Smooth muscle cell (in vitro differentiated cells): ENCODE data around the gene TAS2R60. TPM values are rescaled to one million over a fixed set of nuclear protein-coding genes. Genes with fewer than 3 reads are reported as not detected.
"Not testable (repeated sequence)": the region's sequence is repeated elsewhere in the genome, so short reads cannot be mapped to it uniquely, and the experiment has no call there.

Experiments
- DNase-seq: peaks from one replicate; lab custom pipeline; 2025; ENCODE audit not compliant: unreplicated experiment; lab: John Stamatoyannopoulos, UW
- H2AFZ ChIP-seq: fragments of 200-600 bp; sonication (generic); 2 replicates; pipeline ENCODE4 v1.6.0; 2016; ENCODE audit warnings: antibody characterized with exemption, low read depth, mild to moderate bottlenecking
- H3F3A ChIP-seq: fragments of 200-600 bp; sonication (generic); 2 replicates; pipeline ENCODE4 v1.6.0; 2017; ENCODE audit warnings: antibody characterized with exemption, low read depth
- H3K27ac ChIP-seq: fragments of 200-600 bp; sonication (generic); 2 replicates; pipeline ENCODE4 v1.5.1; 2016; ENCODE audit warnings: low read depth, mild to moderate bottlenecking
- H3K27me3 ChIP-seq: fragments of 200-600 bp; sonication (generic); 2 replicates; pipeline ENCODE4 v1.6.1; 2016; ENCODE audit warnings: low read depth, mild to moderate bottlenecking
- H3K36me3 ChIP-seq: fragments of 200-600 bp; sonication (generic); 2 replicates; pipeline ENCODE4 v1.5.1; 2016; ENCODE audit warnings: low read depth
- H3K4me1 ChIP-seq: fragments of 200-600 bp; sonication (generic); 2 replicates; pipeline ENCODE4 v1.5.1; 2016; ENCODE audit warnings: low read depth
- H3K4me2 ChIP-seq: fragments of 200-600 bp; sonication (generic); 2 replicates; pipeline ENCODE4 v1.6.0; 2016; ENCODE audit warnings: mild to moderate bottlenecking
- H3K4me3 ChIP-seq: fragments of 200-600 bp; sonication (generic); 2 replicates; pipeline ENCODE4 v1.5.1; 2016; ENCODE audit warnings: mild to moderate bottlenecking
- H3K79me2 ChIP-seq: fragments of 200-600 bp; sonication (generic); 2 replicates; pipeline ENCODE4 v1.6.0; 2016; ENCODE audit warnings: low read depth, mild to moderate bottlenecking
- H3K9ac ChIP-seq: fragments of 200-600 bp; sonication (generic); 2 replicates; pipeline ENCODE4 v1.6.0; 2016; ENCODE audit warnings: low read depth
- H3K9me3 ChIP-seq: fragments of 200-600 bp; sonication (generic); replicated peaks from 2 replicates; pipeline ENCODE4 v1.5.1; 2016; ENCODE audit warnings: low read depth
- H4K20me1 ChIP-seq: fragments of 200-600 bp; sonication (generic); 2 replicates; pipeline ENCODE4 v1.6.0; 2016; ENCODE audit warnings: low read depth
- CTCF ChIP-seq: fragments of 200-600 bp; sonication (generic); IDR thresholded peaks from 2 replicates; pipeline ENCODE4 v1.5.1; 2017; ENCODE audit warnings: borderline replicate concordance, mild to moderate bottlenecking, antibody characterized with exemption; ENCODE audit not compliant: insufficient read depth, poor library complexity, severe bottlenecking
- WGBS: methylation state at CpG from one replicate; pipeline ENCODE4 v1.1.7; 2016; ENCODE audit warnings: low lambda C conversion rate; 5-methylcytosine and 5-hydroxymethylcytosine counted together
- polyA plus RNA-seq: library from polyadenylated mRNA; unstranded; fragments of >200 nt; fragmentation: Nextera tagmentation; extraction: Ambion mirVana; gene quantifications from 2 replicates; pipeline ENCODE4 v1.2.1, GENCODE V29; 2016
- total RNA-seq: library from RNA; depleted of rRNA; stranded (reverse); fragments of >200 nt; gene quantifications from 2 replicates; pipeline ENCODE4 v1.2.3, GENCODE V29; 2014

TAS2R60 gene
- total and polyA plus RNA-seq, 2 experiments from 2014 or later, result not detected

DNA sequence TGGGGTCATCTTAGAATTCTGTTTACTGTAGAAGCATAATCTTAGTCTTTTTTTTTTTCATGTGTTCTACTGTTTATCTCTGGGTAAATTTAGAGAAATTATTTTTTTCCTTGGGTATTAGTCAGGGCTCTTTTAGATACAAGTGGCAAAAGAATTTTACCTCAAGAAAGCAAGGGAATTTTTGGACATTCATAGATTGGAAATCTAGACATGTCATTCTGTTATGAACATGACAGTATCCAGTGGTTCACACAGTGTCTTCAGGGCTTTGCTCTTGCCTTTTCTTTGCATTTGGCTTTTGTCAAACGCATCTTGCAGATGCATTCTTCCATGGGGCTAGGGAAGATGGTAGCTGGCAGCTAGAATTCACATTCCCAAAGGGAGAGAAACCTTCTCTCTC, 20.7 kb downstream of the TAS2R60 start:
- Histone ChIP-seq H3K4me1 (no peaks in the 10 kb centered on the region), H3K9ac (no peak overlapping the region), H3K4me2 (no peak overlapping the region), H4K20me1 (no peaks in the 10 kb centered on the region), H3K9me3 (no peaks in the 10 kb centered on the region), H3K4me3 (no peak overlapping the region), H3K27ac (no peak overlapping the region), H3F3A (no peaks in the 10 kb centered on the region), H3K27me3 (no peaks in the 10 kb centered on the region), H3K36me3 (no peaks in the 10 kb centered on the region), H3K79me2 (no peaks in the 10 kb centered on the region), H2AFZ (no peak overlapping the region)
- TF ChIP-seq CTCF, result no peak
- 79% methylated on average over 1 of the region's 1 CpG for WGBS
- DNase-seq, result no peak

DNA sequence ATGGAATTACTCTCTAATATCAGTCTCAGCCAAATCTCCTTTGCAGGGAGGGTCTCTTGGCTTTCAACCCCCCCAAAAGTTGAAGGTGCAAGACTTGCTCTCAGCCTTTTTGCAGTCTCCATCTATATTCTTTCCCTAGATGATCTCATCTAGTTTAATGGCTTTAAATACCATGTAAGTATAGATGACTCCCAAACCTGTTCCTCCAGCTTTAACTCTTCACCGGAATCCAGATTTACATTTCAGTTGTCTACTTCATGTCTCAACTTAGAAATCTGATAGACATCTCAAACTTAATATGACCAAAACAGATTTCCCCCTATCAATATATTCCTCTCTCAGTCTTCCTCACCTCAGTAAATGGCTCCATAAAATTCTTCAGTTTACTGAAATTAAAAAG, 24.5 kb downstream of the TAS2R60 start:
- Histone ChIP-seq H3K9me3 (no peaks in the 10 kb centered on the region), H3K36me3 (no peaks in the 10 kb centered on the region), H3K79me2 (no peaks in the 10 kb centered on the region), H3K4me2 (no peak overlapping the region), H4K20me1 (no peaks in the 10 kb centered on the region), H3K27ac (peak overlapping the region; percentile 63), H3F3A (no peaks in the 10 kb centered on the region), H3K4me3 (no peak overlapping the region), H3K9ac (no peak overlapping the region), H2AFZ (no peak overlapping the region), H3K4me1 (no peaks in the 10 kb centered on the region), H3K27me3 (no peaks in the 10 kb centered on the region)
- no peak for DNase-seq
- WGBS, result 72% methylated on average over 1 of the region's 1 CpG
- no peak for TF ChIP-seq CTCF

GRCh38 chr7:143472071-143472689, 28.9 kb downstream of the TAS2R60 start:
- H3K27me3 ChIP-seq, H3F3A ChIP-seq, H3K4me2 ChIP-seq, H3K36me3 ChIP-seq, H3K9me3 ChIP-seq, H3K4me3 ChIP-seq, H3K4me1 ChIP-seq, H2AFZ ChIP-seq, DNase-seq, H4K20me1 ChIP-seq, H3K79me2 ChIP-seq: not testable (repeated sequence)
- Histone ChIP-seq H3K27ac (peak overlapping the region; percentile 80), H3K9ac (peak overlapping the region; percentile 36)
- WGBS, result 45% methylated on average over 11 of the region's 11 CpGs

DNA sequence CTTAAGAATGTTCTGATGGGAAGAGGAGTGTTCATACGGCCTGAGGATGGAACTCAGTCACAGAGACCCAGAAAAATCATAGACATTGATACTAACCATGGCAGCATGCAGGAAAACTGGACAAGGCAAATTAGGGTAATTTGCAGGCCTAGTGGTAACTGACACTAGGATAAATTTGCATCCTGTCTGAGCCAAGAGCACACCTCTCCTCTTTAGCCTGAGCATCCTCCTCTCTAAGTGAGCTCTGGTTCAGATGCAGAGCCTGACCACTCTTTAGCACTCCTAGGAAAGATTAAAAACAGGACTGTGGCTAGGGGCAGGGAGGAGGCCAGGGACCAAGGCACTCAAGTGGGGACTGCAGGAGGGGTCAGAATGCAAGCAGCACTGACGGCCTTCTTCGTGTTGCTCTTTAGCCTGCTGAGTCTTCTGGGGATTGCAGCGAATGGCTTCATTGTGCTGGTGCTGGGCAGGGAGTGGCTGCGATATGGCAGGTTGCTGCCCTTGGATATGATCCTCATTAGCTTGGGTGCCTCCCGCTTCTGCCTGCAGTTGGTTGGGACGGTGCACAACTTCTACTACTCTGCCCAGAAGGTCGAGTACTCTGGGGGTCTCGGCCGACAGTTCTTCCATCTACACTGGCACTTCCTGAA, 34.4 kb downstream of the TAS2R60 start, which contains the start of gene TAS2R41:
TSS of gene TAS2R41 (plus strand) at position 373 of the 650 bp plus-strand sequence. CDS start at position 373, 0 bp downstream.
- H3K4me3 ChIP-seq, result no peak within 1 kb of the TSS
- H3K79me2 ChIP-seq, result no peaks in the 10 kb centered on the region
- no peak for DNase-seq
- H3K4me2 ChIP-seq, result no peak within 1 kb of the TSS
- no peaks in the 10 kb centered on the region for H3F3A ChIP-seq
- 90% methylated on average over 10 of the region's 10 CpGs for WGBS
- H3K4me1 ChIP-seq, result no peaks in the 10 kb centered on the region
- no peak for TF ChIP-seq CTCF
- H3K27me3 ChIP-seq, result no peaks in the 10 kb centered on the region
- H2AFZ ChIP-seq, result no peak within 1 kb of the TSS
- H3K9me3 ChIP-seq, result no peaks in the 10 kb centered on the region
- H3K36me3 ChIP-seq, result no peaks in the 10 kb centered on the region
- H3K27ac ChIP-seq, result no peak within 1 kb of the TSS
- no peaks in the 10 kb centered on the region for H4K20me1 ChIP-seq
- H3K9ac ChIP-seq, result no peak within 1 kb of the TSS
